D721Med (cell line): Measurements from ENCODE around the gene PPP1R14C.

Experiments used
- DNase-seq: peaks from one replicate; pipeline ENCODE4 v3.0.0; 2011; ENCODE audit warnings: low spot score; ENCODE audit not compliant: insufficient read length
- FAIRE-seq: peaks from 2 replicates; lab custom pipeline; 2011; peaks lifted over from hg19 to GRCh38; lab: Jason Lieb, UNC
- CTCF ChIP-seq: IDR thresholded peaks from 2 replicates; pipeline ENCODE4 v1.5.1; 2012; ENCODE audit warnings: mild to moderate bottlenecking, control low read depth; ENCODE audit not compliant: insufficient read depth; ENCODE audit errors: missing control alignments

Gene PPP1R14C

DNA sequence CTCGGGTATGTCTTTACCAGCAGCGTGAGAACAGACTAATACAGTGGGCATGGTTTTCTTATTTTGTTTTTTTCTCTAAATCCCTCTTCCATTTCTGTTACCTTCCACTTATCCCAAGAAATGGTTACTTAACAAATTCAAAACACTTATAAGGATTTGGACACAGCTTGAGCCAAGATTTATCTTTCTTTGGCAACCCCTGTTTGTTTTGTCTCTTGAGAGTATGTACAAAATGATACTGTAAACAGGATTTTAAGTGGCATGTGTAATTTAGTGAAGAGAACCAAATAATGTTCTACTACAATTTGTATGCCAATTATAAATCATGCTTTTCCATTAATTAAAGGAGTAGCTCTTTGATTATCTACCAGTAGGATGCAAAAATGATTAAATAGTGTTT, 51.4 kb downstream of the PPP1R14C start:
- FAIRE-seq (no peak), DNase-seq (no peak)
- no peak for TF ChIP-seq CTCF

DNA sequence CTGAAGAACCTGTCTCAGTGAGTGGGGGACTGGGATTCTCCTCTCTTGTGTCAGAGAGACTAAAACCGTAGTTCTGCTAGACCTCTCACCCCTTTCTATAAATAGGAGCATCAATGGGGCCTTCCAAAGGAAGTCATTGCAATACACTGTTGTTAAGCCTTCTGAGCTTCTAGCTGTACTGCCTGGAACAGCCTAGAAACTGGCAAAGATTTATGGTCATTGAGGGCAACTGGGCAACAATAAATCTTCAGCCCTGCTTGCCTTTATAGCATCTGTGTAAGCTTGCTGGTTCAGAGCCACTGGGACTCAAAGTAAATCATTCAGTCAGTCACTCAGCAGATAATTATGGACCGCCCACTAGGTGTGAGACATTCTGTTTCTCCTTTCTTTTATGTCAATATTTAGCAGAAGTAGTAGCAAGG, 53.2 kb downstream of the PPP1R14C start:
- TF ChIP-seq CTCF = no peak
- no peak for FAIRE-seq
- DNase-seq = no peak

- TF ChIP-seq CTCF = no peak
- DNase-seq (no peak), FAIRE-seq (no peak)
Measured at GRCh38 chr6:150196942-150197745, 54.3 kb downstream of the PPP1R14C start.

DNA sequence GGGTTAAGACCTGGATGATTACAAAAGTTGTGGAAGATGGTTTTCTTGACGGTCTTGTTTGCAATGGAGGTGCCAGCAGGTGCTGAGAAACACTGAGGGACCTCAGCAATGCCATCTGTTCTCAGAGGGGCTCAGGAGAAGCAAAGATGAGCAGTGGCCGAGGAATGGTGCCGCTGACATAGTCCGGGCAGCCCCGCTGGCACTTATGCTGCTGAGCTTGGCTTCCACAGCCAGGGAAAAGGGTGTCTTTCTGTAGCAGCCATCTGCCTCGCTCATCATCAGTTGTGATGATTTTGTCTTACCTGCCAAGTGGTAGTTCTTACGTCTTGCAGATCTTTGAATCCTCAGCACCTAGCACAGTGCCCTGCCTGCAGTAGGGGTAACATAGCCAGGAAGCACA, 55.7 kb downstream of the PPP1R14C start:
- no peak for FAIRE-seq
- DNase-seq = no peak
- TF ChIP-seq CTCF = no peak

DNA sequence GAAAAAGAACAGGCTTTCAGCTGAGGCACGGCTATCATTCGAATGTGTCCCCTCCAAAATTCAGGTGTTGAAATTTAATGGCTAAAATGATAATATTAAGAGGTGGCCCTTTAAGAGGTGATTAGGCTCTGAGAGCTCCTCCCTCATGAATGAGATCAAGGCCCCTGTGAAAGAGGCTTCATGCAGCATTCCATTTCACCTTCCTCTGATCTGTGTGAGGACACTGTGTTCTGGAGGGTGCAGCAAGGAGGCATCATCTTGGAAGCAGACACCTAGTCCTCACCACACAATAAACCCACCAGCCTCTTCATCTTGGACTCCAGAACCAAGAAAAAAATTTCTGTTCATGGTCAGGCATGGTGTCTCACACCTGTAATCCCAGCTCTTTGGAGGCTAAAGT, 56.4 kb downstream of the PPP1R14C start:
- FAIRE-seq = no peak
- no peak for TF ChIP-seq CTCF
- DNase-seq = no peak

GRCh38 chr6:150200428-150201100, 57.7 kb downstream of the PPP1R14C start:
- TF ChIP-seq CTCF = no peak
- DNase-seq = no peak
- FAIRE-seq = no peak

GRCh38 chr6:150201285-150201684, 58.4 kb downstream of the PPP1R14C start:
- DNase-seq = no peak
- no peak for TF ChIP-seq CTCF
- FAIRE-seq = no peak
